GM23338 (cell line): ENCODE data around the gene CCL18. TPM values are rescaled to one million over a fixed set of nuclear protein-coding genes. Genes with fewer than 3 reads are reported as not detected.

Experiments
- CTCF ChIP-seq, 2 experiments: fragments of 200-600 bp in 1 of 2; sonication (generic) in 1 of 2; conservative IDR thresholded peaks; 2 replicates each; pipeline versions ENCODE4 v1.5.1 to v1.6.1; 2016 to 2017; ENCODE audit warnings: antibody characterized with exemption in 2 of 2, low read depth in 2 of 2, mild to moderate bottlenecking in 2 of 2, moderate library complexity in 1 of 2
- ETS1 ChIP-seq: IDR thresholded peaks from 2 replicates; pipeline ENCODE4 v1.6.1; 2016; ENCODE audit warnings: antibody characterized with exemption
- EZH2 ChIP-seq: fragments of 200-600 bp; sonication (generic); IDR thresholded peaks from one replicate; pipeline ENCODE4 v1.8.0; 2017; ENCODE audit warnings: antibody characterized with exemption, mild to moderate bottlenecking, low read depth; ENCODE audit not compliant: unreplicated experiment
- EZH2phosphoT487 ChIP-seq: fragments of 200-600 bp; sonication (generic); IDR thresholded peaks from one replicate; pipeline ENCODE4 v1.8.1; 2018; ENCODE audit warnings: antibody characterized with exemption; ENCODE audit not compliant: unreplicated experiment
- NANOG ChIP-seq: IDR thresholded peaks from 2 replicates; pipeline ENCODE4 v1.6.1; 2016; ENCODE audit warnings: antibody characterized with exemption, borderline replicate concordance
- POLR2AphosphoS5 ChIP-seq: IDR thresholded peaks from 2 replicates; pipeline ENCODE4 v1.6.1; 2016; ENCODE audit warnings: antibody characterized with exemption, low read depth
- STAT1 ChIP-seq: IDR thresholded peaks from one replicate; pipeline ENCODE4 v1.6.1; 2016; ENCODE audit warnings: antibody characterized with exemption; ENCODE audit not compliant: unreplicated experiment
- ZNF114 ChIP-seq: fragments of 250-450 bp; sonication (Bioruptor Pico); IDR thresholded peaks from 2 replicates; pipeline ENCODE4 v1.5.0; 2020; ENCODE audit warnings: mild to moderate bottlenecking, moderate library complexity
- ZNF331 ChIP-seq: fragments of 250-450 bp; sonication (Bioruptor Pico); IDR thresholded peaks from 2 replicates; pipeline ENCODE4 v1.5.0; 2020; ENCODE audit warnings: low read depth, mild to moderate bottlenecking, moderate library complexity
- ZNF462 ChIP-seq: fragments of 250-450 bp; sonication (Bioruptor Pico); IDR thresholded peaks from 2 replicates; pipeline ENCODE4 v1.5.0; 2020; ENCODE audit warnings: mild to moderate bottlenecking, moderate library complexity
- polyA plus RNA-seq: library from polyadenylated mRNA; unstranded; fragments of >200 nt; fragmentation: Nextera tagmentation; extraction: Ambion mirVana; gene quantifications from 2 replicates; pipeline ENCODE4 v1.2.1, GENCODE V29; 2016
- total RNA-seq: library from RNA; depleted of rRNA; stranded (reverse); fragments of >200 nt; shearing (Covaris generic); gene quantifications from 2 replicates; pipeline ENCODE4 v1.2.3, GENCODE V29; 2014

CCL18 gene
- total and polyA plus RNA-seq, 2 experiments from 2014 or later, result not detected

GRCh38 chr17:36066365-36066985 is 2.4 kb downstream of the CCL18 start (continued):
- TF ChIP-seq ZNF462 (CRISPR knock-in tag), result no peak
- no peak for TF ChIP-seq EZH2
- no peak for TF ChIP-seq EZH2phosphoT487
- TF ChIP-seq STAT1, result no peak
- TF ChIP-seq ETS1, result no peak
- no peak for TF ChIP-seq NANOG
- no peak for TF ChIP-seq ZNF331 (CRISPR knock-in tag)
- no peak for TF ChIP-seq ZNF114
- no peak for TF ChIP-seq POLR2AphosphoS5
- TF ChIP-seq CTCF (conservative IDR thresholded peaks at IDR 0.05; ENCODE audit: low read depth in 2 of 2), result no peak
